Common myeloid progenitor, CD34-positive (primary cell): ENCODE measurements around the gene PET100.

Source experiments
- CTCF ChIA-PET: fragments of 350-600 bp; sonication (Branson Sonifier 250); formaldehyde crosslinking; loops from one replicate; lab custom pipeline; 2021; ENCODE audit warnings: antibody characterized with exemption; lab: Charles Lee
- POLR2A ChIA-PET: fragments of 350-600 bp; sonication (Branson Sonifier 250); formaldehyde crosslinking; loops from one replicate; lab custom pipeline; 2021; ENCODE audit warnings: antibody characterized with exemption; lab: Charles Lee
- DNase-seq, 3 donors: peaks; one replicate each; pipeline versions ENCODE4 v3.0.0 to v3.0.0-alpha.2; 2013
- H3K27ac ChIP-seq, 2 experiments: 1 replicate in 1 of 2; 2 replicates in 1 of 2; pipeline ENCODE4 v1.7.0; 2013; ENCODE audit warnings: inconsistent platforms in 2 of 2, low read length in 2 of 2, mild to moderate bottlenecking in 2 of 2, low read depth in 1 of 2, moderate library complexity in 1 of 2; ENCODE audit not compliant: severe bottlenecking in 2 of 2, insufficient read depth in 1 of 2, poor library complexity in 1 of 2
- H3K27me3 ChIP-seq, 5 experiments: replicated peaks in 2 of 5; 1 replicate in 3 of 5; 2 replicates in 2 of 5; pipeline versions ENCODE4 v1.6.1 to v1.7.0; 2013; ENCODE audit warnings: low read length in 4 of 5, mild to moderate bottlenecking in 2 of 5, moderate library complexity in 2 of 5, inconsistent platforms in 1 of 5; ENCODE audit not compliant: insufficient read depth in 5 of 5, control insufficient read depth in 4 of 5
- H3K36me3 ChIP-seq, 4 experiments: 1 replicate in 2 of 4; 2 replicates in 2 of 4; pipeline versions ENCODE4 v1.6.1 to v1.7.0; 2013; ENCODE audit warnings: low read length in 3 of 4, control low read depth in 1 of 4, mild to moderate bottlenecking in 1 of 4; ENCODE audit not compliant: control insufficient read depth in 4 of 4, insufficient read depth in 4 of 4
- H3K4me1 ChIP-seq, 4 experiments: 1 replicate in 3 of 4; 2 replicates in 1 of 4; pipeline versions ENCODE4 v1.6.1 to v1.7.1; 2013; ENCODE audit warnings: low read length in 3 of 4, mild to moderate bottlenecking in 3 of 4, control low read depth in 1 of 4, inconsistent platforms in 1 of 4, moderate library complexity in 1 of 4; ENCODE audit not compliant: control insufficient read depth in 4 of 4, insufficient read depth in 4 of 4; ENCODE audit errors: control extremely low read depth in 1 of 4
- H3K4me3 ChIP-seq, 7 experiments: 1 replicate in 4 of 7; 2 replicates in 3 of 7; pipeline versions ENCODE4 v1.5.1 to v1.7.0; 2013; ENCODE audit warnings: mild to moderate bottlenecking in 7 of 7, low read length in 6 of 7, moderate library complexity in 6 of 7, inconsistent platforms in 2 of 7, low read depth in 2 of 7, control low read depth in 1 of 7; ENCODE audit not compliant: insufficient read depth in 4 of 7, control insufficient read depth in 1 of 7; ENCODE audit errors: extremely low read depth in 1 of 7
- H3K9me3 ChIP-seq, 5 experiments: 1 replicate in 4 of 5; 2 replicates in 1 of 5; pipeline versions ENCODE4 v1.6.1 to v1.7.1; 2013; ENCODE audit warnings: low read length in 4 of 5, mild to moderate bottlenecking in 2 of 5, inconsistent platforms in 1 of 5, low read depth in 1 of 5, moderate library complexity in 1 of 5; ENCODE audit not compliant: control insufficient read depth in 4 of 5, insufficient read depth in 2 of 5; ENCODE audit errors: control extremely low read depth in 1 of 5
- WGBS: methylation state at CpG from one replicate; pipeline ENCODE4 v1.1.5; 2013; ENCODE audit not compliant: insufficient coverage; 5-methylcytosine and 5-hydroxymethylcytosine counted together

Gene PET100

DNA sequence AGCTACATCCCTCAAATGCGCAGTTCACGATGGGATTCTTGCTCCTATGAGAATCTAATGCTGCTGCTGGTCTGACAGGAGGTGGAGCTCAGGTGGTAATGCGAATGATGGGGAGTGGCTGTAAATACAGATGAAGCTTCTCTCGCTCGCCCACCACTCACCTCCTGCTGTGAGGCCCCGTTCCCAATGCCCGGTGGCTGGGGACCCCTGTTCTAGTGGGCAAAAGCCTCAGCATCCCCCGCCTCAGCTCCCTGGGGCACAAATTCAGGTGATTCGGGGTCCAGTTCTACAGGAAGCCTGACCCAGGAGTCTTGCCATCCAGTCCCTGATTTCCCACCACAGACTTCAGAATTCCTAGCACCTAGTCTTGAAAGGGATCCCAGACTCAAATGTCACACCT, 42.9 kb downstream of the PET100 start:
- no peak for DNase-seq
- no peaks in the 10 kb centered on the region for H3K36me3 ChIP-seq
- WGBS, result 81% methylated on average over 7 of the region's 9 CpGs
- peaks cover 0 to 5% (median 1%) of the 10 kb centered on the region in 5 experiments for H3K9me3 ChIP-seq
- peaks cover 0 to 34% (median 7%) of the 10 kb centered on the region in 5 experiments for H3K27me3 ChIP-seq
- H3K27ac ChIP-seq, result no peak overlapping the region
- ChIA-PET POLR2A (no interaction called here), CTCF (interaction anchor here (0.9 kb wide), 1 partner anchor 18 kb away, joined by 3 read pairs; no protein-coding TSS in a partner anchor)
- H3K4me3 ChIP-seq, result no peak overlapping the region
- peaks cover 0 to 41% (median 27%) of the 10 kb centered on the region in 4 experiments for H3K4me1 ChIP-seq

DNA sequence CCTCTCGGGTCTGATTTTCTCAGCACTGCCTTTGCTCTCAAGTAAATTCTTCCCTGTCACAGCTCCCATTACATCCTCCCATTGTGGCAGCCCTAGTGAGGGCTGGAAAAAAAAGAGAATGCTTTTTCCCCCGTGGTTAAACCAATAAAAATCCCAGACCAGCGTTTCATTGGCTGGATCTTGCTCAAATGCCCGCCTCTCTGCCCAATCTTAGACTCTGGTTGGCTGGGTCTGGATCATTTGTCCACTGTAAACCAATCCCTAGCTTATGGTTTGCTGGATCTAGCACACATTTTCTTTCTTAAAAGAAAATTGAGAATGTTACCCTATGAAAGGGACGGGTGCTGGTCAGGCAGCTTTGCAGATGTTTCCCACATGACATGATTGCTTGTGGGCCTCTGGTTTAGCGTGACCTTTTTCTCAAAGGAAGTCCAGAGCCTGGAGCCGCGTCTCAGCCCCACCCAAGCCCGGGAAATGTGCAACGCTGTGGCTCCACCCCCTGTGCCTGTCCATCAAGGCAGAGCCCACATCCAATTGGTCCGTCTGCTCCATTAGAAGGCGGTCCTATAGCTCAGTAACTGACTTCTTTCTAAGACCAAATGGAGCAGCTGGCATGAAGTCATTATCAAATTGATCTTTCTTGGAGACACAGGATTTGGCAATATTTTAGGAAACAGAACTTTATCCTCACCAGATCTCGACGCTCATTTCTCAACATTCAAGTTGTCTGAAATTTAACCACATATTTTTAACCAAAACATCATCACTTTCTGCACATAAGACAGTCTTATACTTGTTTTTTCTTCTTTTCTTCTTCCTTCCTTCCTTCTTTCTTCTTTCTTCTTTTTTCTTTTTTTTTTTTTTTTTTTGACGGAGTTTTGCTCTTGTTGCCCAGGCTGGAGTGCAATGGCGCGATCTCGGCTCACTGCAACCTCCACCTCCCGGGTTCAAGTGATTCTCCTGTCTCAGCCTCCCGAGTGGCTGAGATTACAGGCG, 44.7 kb downstream of the PET100 start:
- no peak overlapping the region for H3K4me3 ChIP-seq
- peaks cover 0 to 5% (median 1%) of the 10 kb centered on the region in 5 experiments for H3K9me3 ChIP-seq
- 57% methylated on average over 14 of the region's 21 CpGs for WGBS
- POLR2A ChIA-PET, result interaction anchor here (0.6 kb wide), 1 partner anchor 184 kb away, joined by 3 read pairs; no protein-coding TSS in a partner anchor
- H3K36me3 ChIP-seq, result no peaks in the 10 kb centered on the region
- H3K27me3 ChIP-seq, result peaks cover 0 to 27% (median 6%) of the 10 kb centered on the region in 5 experiments
- H3K27ac ChIP-seq, result no peak overlapping the region
- CTCF ChIA-PET, result no interaction called here
- H3K4me1 ChIP-seq, result peaks cover 0 to 49% (median 37%) of the 10 kb centered on the region in 4 experiments
- DNase-seq, result peak in 2 of 3 donors; percentile 73

DNA sequence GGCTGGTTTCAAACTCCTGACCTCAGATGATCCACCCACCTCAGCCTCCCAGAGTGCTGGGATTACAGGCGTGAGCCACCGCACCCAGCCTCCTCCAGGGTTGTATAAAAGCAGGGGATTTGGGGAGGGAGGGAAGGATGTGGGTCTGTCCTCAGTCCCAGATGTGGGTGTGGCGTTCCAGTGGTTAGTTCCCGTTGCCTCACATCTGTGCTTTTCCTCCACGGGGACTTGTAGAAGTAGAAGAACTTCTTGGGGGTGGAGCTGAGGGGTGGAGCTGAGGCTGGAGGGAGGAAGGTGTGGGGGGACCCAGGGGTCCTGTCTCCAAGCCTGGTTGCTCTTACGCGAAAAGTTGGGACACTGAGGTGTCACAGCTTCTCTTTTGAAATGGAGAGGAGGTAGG, 46.8 kb downstream of the PET100 start:
- H3K27ac ChIP-seq, result no peak overlapping the region
- DNase-seq, result peak in 2 of 3 donors; percentile 53 to 55
- ChIA-PET POLR2A (interaction anchor here (0.7 kb wide), 1 partner anchor 35 kb away, joined by 3 read pairs; no protein-coding TSS in a partner anchor), CTCF (interaction anchor here (2.9 kb wide), 1 partner anchor 25 kb away, joined by 16 read pairs; no protein-coding TSS in a partner anchor)
- H3K4me3 ChIP-seq, result peak overlapping the region in 5 of 7 experiments; percentile 43 to 57 (median 50)
- peaks cover 0 to 49% (median 41%) of the 10 kb centered on the region in 4 experiments for H3K4me1 ChIP-seq
- no peaks in the 10 kb centered on the region for H3K36me3 ChIP-seq
- WGBS, result 0% methylated on average over 1 of the region's 7 CpGs
- H3K9me3 ChIP-seq, result peaks cover 0 to 5% (median 1%) of the 10 kb centered on the region in 5 experiments
- peaks cover 0 to 12% (median 0%) of the 10 kb centered on the region in 5 experiments for H3K27me3 ChIP-seq

DNA sequence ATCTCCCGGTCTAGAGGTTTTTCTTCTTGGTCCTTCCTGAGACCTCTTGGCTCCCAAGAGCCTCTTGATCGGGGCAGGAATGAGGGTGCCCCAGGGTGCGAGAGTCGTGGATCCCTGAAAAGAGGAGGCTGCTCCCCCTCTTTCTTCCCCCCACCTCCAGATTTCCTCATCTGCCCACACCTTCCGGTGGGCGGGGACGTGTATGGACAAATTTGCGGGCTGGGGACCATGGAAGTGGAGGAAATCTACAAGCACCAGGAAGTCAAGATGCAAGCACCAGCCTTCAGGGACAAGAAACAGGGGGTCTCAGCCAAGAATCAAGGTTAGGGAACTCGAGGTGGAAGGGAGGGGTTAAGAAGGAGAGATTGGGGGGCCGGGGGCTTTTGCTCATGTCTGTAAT, 47.3 kb downstream of the PET100 start, which contains the start of gene MCEMP1:
MCEMP1 (plus strand) TSS at position 237 of the 400 bp plus-strand sequence; CDS start at position 268, 31 bp downstream.
- no peak within 1 kb of the TSS for H3K27ac ChIP-seq
- peak within 1 kb of the TSS in 5 of 7 experiments; percentile 43 to 57 (median 50) for H3K4me3 ChIP-seq
- ChIA-PET POLR2A (no interaction called here), CTCF (interaction anchor here (2.3 to 2.9 kb wide), 2 partner anchors 25 to 123 kb away, joined by 16 to 18 read pairs; no protein-coding TSS in a partner anchor)
- peaks cover 0 to 9% (median 0%) of the 10 kb centered on the region in 5 experiments for H3K27me3 ChIP-seq
- WGBS, result 5% methylated on average over 4 of the region's 10 CpGs
- H3K36me3 ChIP-seq, result no peaks in the 10 kb centered on the region
- DNase-seq, result peak in 1 of 3 donors; percentile 36
- H3K9me3 ChIP-seq, result peaks cover 0 to 5% (median 1%) of the 10 kb centered on the region in 5 experiments
- H3K4me1 ChIP-seq, result peaks cover 0 to 53% (median 46%) of the 10 kb centered on the region in 4 experiments

DNA sequence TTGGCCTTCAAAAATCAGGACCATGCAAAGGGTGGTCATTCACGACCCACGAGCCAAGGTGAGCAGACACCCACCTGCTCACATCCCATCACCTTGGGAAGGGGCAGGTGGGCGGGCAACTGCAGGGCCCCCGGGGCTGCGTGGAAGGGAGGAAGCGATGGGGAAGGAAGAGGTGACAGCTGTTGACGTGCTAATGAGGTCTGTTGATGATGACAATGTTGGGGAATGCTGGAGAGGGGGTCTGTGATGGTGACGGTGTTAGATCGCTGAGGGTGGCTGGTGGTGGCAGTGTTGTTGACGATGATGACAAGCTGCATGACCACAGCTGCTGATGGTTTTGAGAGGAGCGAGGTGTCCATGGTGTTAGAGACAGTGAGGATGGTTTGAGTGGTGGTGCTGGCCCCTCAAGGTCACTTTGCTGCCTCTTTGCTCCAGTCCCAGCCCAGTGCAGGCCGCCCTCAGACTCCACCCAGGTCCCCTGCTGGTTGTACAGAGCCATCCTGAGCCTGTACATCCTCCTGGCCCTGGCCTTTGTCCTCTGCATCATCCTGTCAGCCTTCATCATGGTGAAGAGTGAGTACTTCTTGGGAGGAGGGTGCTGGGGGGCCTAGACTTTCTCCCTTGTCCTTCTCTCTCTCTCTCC, 48.2 kb downstream of the PET100 start:
- H3K4me3 ChIP-seq, result peak overlapping the region in 1 of 7 experiments; percentile 38
- ChIA-PET POLR2A (interaction anchor here (0.9 kb wide), 1 partner anchor 41 kb away, joined by 3 read pairs; the partner anchor contains the start of gene STXBP2), CTCF (interaction anchor here (0.7 to 2.9 kb wide), 5 partner anchors 17 to 122 kb away, joined by 3 to 18 read pairs (median 5); no protein-coding TSS in a partner anchor)

DNA sequence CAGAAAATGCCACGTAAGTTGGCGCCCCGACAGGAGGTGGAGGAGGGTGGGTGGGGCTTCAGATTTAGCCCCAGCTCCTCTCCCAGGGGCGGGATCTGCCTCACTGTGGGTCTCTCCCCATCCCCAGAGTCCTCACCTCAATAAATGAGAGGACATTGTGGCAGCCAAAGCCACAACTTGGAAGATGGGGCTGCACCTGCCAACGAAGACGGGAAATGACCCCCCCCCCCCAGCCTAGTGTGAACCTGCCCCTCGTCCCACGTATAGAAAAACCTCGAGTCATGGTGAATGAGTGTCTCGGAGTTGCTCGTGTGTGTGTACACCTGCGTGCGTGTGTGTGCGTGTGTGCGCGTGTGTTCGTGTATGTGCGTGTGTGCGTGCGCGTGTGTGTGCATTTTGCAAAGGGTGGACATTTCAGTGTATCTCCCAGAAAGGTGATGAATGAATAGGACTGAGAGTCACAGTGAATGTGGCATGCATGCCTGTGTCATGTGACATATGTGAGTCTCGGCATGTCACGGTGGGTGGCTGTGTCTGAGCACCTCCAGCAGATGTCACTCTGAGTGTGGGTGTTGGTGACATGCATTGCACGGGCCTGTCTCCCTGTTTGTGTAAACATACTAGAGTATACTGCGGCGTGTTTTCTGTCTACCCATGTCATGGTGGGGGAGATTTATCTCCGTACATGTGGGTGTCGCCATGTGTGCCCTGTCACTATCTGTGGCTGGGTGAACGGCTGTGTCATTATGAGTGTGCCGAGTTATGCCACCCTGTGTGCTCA, 49.6 kb downstream of the PET100 start:
- 49% methylated on average over 26 of the region's 30 CpGs for WGBS
- peaks cover 0 to 16% (median 9%) of the 10 kb centered on the region in 4 experiments for H3K36me3 ChIP-seq
- ChIA-PET CTCF (interaction anchor here (1.3 to 2.3 kb wide), 3 partner anchors 19 to 121 kb away, joined by 3 to 18 read pairs (median 5); no protein-coding TSS in a partner anchor), POLR2A (no interaction called here)
- peak overlapping the region in 1 of 7 experiments; percentile 28 for H3K4me3 ChIP-seq
- DNase-seq, result peak; percentile 78 to 88 (median 79)
- H3K4me1 ChIP-seq, result peaks cover 0 to 58% (median 51%) of the 10 kb centered on the region in 4 experiments
- H3K27ac ChIP-seq, result no peak overlapping the region
- H3K27me3 ChIP-seq, result no peaks in the 10 kb centered on the region
- no peaks in the 10 kb centered on the region for H3K9me3 ChIP-seq

More for the DNA sequence above, 48.2 kb downstream of the PET100 start:
- peak in 2 of 3 donors; percentile 59 to 60 for DNase-seq
- Histone ChIP-seq H3K9me3 (peaks cover 0 to 5% (median 1%) of the 10 kb centered on the region in 5 experiments), H3K27me3 (peaks cover 0 to 6% (median 0%) of the 10 kb centered on the region in 5 experiments), H3K36me3 (peaks cover 0 to 8% (median 5%) of the 10 kb centered on the region in 4 experiments), H3K4me1 (peaks cover 0 to 58% (median 51%) of the 10 kb centered on the region in 4 experiments), H3K27ac (no peak overlapping the region)
- 45% methylated on average over 11 of the region's 12 CpGs for WGBS
